K562 (cell line): ENCODE measurements around the gene PALM3. TPM values are rescaled to one million over a fixed set of nuclear protein-coding genes. Genes with fewer than 3 reads are reported as not detected.

Experiments
- E2F6 ChIP-seq, 2 experiments: IDR thresholded peaks; 2 replicates each; pipeline ENCODE4 v1.6.1; 2011; ENCODE audit warnings: borderline replicate concordance in 1 of 2, control low read depth in 1 of 2, low read depth in 1 of 2, low read length in 1 of 2, mild to moderate bottlenecking in 1 of 2, mixed read lengths in 1 of 2, moderate library complexity in 1 of 2; ENCODE audit not compliant: insufficient read depth in 1 of 2, insufficient read length in 1 of 2, poor library complexity in 1 of 2, severe bottlenecking in 1 of 2; ENCODE audit errors: extremely low read depth in 1 of 2
- HDAC1 ChIP-seq, 2 experiments: fragments of 450-650 bp; IDR thresholded peaks; 2 replicates each; pipeline ENCODE4 v1.6.1; 2016 to 2017; ENCODE audit warnings: inconsistent platforms in 1 of 2, mild to moderate bottlenecking in 1 of 2, moderate library complexity in 1 of 2
- HDAC3 ChIP-seq: fragments of 450-650 bp; IDR thresholded peaks from 2 replicates; pipeline ENCODE4 v1.6.1; 2018; ENCODE audit warnings: borderline replicate concordance, mild to moderate bottlenecking, moderate library complexity; ENCODE audit not compliant: partially characterized antibody
- HOXB6 ChIP-seq: fragments of 250-450 bp; sonication (Bioruptor Pico); IDR thresholded peaks from 2 replicates; pipeline ENCODE4 v1.5.1; 2022; ENCODE audit warnings: mild to moderate bottlenecking, borderline replicate concordance
- MGA ChIP-seq: fragments of 450-650 bp; IDR thresholded peaks from 2 replicates; pipeline ENCODE4 v1.6.1; 2016; ENCODE audit warnings: mild to moderate bottlenecking, moderate library complexity
- OTX1 ChIP-seq: fragments of 450-650 bp; formaldehyde crosslinking; IDR thresholded peaks from 2 replicates; pipeline ENCODE4 v1.4.0; 2022; ENCODE audit warnings: mild to moderate bottlenecking
- PHB2 ChIP-seq: fragments of 450-650 bp; IDR thresholded peaks from 2 replicates; pipeline ENCODE4 v1.6.1; 2017; ENCODE audit warnings: low read depth
- THAP12 ChIP-seq: fragments of 250-450 bp; sonication (Bioruptor Pico); IDR thresholded peaks from 2 replicates; pipeline ENCODE4 v1.9.0; 2021; ENCODE audit warnings: mild to moderate bottlenecking, inconsistent platforms
- USF1 ChIP-seq: sonication (generic); formaldehyde crosslinking; IDR thresholded peaks from 2 replicates; pipeline ENCODE4 v1.9.0; 2022; ENCODE audit warnings: mild to moderate bottlenecking, missing genetic modification reagents
- polyA plus RNA-seq, 8 experiments: library from polyadenylated mRNA; depleted of rRNA in 4 of 8; stranded (reverse) in 5 of 8; unstranded in 3 of 8; fragments of >200 nt; fragmentation: Nextera tagmentation in 2 of 8; fragmentation: Illumina TruSeq in 1 of 8; extraction: Ambion mirVana in 2 of 8; extraction: Trizol in 1 of 8; gene quantifications; 2 replicates each; pipeline versions ENCODE4 v1.2.1 to v1.2.3, GENCODE V29; 2011 to 2014; ENCODE audit warnings: inconsistent platforms in 1 of 8, missing spikeins in 1 of 8
- total RNA-seq, 7 experiments: library from RNA; depleted of rRNA in 6 of 7; stranded (reverse); fragments of >200 nt in 6 of 7; fragmentation: Illumina TruSeq in 2 of 7; extraction: Trizol in 2 of 7; gene quantifications; 2 replicates each; pipeline versions ENCODE4 v1.2.1 to v1.2.3, GENCODE V29; 2011 to 2021; ENCODE audit warnings: low replicate concordance in 1 of 7

The PALM3 gene
- total and polyA plus RNA-seq, 9 of the 15 experiments (the other 6 are each of a cell fraction or from before 2014, with no cell fraction given): 0.07 to 9.3 (median 3.3) TPM

DNA sequence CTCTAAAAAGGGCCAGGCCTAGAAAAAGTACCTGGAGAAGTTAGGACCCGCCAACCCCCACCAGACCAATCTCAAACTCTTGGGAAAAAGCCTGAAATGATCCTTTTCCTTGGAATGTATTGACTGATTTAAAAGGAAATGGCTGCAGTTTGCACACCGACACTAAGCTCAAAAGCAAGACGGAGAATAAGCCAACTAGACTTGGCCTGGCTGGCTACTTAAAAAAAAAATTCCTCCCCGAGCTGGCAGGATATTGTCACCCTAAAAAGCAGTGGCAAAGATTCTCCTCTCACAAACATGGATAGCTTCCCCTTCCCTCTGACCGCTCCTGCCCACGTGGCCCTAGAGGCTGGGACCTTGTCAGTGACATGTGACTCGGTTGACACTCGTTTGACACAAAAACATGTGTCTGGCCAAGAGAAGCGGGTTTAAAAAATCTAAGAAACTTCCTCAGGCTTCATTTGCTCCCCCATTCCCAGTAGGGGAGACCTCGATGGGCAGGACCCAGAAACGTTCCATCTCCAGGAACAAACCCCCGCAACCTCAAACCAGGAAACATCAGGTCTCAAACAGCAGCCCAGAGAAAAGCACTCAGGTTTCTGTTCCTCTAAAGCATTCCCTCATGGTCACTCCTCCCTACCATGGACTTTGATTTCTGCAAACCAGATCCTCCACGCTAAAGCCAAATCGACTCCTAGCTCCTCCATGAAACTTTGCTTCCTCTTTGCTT is 57.1 kb downstream of the PALM3 start (continued):
- TF ChIP-seq MGA (peak; percentile 85), PHB2 (no peak), OTX1 (peak; percentile 44; the same call in 1 of the 2 replicates), THAP12 (CRISPR knock-in tag) (0 out of 2 replicates have a peak, but pooled peaks have one; percentile 19), USF1 (peak; percentile 91), HDAC1 (IDR thresholded peaks at IDR 0.05) (peak in 1 of 2 experiments; percentile 89; a peak in 2 of 4 replicates), E2F6 (IDR thresholded peaks at IDR 0.05; ENCODE audit: borderline replicate concordance in 1 of 2, extremely low read depth in 1 of 2, insufficient read depth in 1 of 2, insufficient read length in 1 of 2, low read depth in 1 of 2, low read length in 1 of 2, poor library complexity in 1 of 2, severe bottlenecking in 1 of 2) (peak; percentile 46 to 82), HDAC3 (no peak), HOXB6 (CRISPR knock-in tag) (no peak)
